ENCODE measurements around the gene GPR55.
"Not testable (repeated sequence)": the region's sequence is repeated elsewhere in the genome, so short reads cannot be mapped to it uniquely, and the experiment has no call there.

GPR55 gene

DNA sequence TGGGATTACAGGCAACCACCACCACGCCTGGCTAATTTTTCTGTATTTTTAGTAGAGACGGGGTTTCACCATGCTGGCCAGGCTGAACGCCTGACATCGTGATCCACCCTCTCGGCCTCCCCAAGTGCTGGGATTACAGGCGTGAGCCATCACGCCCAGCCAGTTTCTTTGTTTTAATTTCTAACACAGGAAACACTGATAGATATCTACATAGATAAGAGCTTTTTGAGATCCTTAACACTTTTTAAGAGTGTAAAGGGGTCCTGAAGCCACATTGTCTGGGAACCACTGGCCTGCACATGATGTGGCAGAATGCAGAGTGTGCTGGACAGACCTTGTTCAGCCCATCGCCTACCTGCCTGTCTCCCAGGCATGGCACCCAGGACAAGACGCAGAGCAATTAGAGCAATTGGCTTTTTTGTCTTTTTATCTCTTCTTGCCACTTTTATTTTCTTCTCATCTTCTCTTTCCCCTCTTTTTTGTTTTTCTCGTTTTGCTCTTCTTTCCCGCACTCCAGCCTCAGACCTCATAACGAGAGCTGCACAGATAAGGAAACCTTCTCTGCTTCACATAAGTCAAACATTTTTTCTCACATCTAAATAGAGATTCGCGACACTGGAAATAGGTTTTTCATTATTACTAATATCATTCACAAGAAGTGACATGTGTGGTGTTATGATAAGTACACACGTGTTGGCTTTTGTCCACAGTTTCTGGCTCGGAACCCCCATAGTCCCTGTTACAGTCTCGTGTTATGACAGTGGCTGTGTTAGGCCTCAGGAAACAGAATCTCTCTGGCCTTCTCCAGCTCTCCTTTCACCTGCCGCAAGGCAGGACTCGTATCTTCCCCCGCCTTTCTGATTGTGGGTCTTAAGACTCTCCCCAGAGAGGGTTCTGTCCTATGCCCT is 25.2 kb upstream of the GPR55 start:
- no peak for DNase-seq

- DNase-seq, result no peak
Observed at GRCh38 chr2:230947908-230948365, 22.9 kb upstream of the GPR55 start.

GRCh38 chr2:230947235-230947576 is 22.2 kb upstream of the GPR55 start:
- no peak for DNase-seq

- DNase-seq, result no peak
Observed at GRCh38 chr2:230946429-230947234, 21.6 kb upstream of the GPR55 start.

- DNase-seq, result no peak
Observed at GRCh38 chr2:230944757-230945372, 19.8 kb upstream of the GPR55 start.

- DNase-seq, result no peak
Observed at GRCh38 chr2:230944123-230944653, 19.1 kb upstream of the GPR55 start.

DNA sequence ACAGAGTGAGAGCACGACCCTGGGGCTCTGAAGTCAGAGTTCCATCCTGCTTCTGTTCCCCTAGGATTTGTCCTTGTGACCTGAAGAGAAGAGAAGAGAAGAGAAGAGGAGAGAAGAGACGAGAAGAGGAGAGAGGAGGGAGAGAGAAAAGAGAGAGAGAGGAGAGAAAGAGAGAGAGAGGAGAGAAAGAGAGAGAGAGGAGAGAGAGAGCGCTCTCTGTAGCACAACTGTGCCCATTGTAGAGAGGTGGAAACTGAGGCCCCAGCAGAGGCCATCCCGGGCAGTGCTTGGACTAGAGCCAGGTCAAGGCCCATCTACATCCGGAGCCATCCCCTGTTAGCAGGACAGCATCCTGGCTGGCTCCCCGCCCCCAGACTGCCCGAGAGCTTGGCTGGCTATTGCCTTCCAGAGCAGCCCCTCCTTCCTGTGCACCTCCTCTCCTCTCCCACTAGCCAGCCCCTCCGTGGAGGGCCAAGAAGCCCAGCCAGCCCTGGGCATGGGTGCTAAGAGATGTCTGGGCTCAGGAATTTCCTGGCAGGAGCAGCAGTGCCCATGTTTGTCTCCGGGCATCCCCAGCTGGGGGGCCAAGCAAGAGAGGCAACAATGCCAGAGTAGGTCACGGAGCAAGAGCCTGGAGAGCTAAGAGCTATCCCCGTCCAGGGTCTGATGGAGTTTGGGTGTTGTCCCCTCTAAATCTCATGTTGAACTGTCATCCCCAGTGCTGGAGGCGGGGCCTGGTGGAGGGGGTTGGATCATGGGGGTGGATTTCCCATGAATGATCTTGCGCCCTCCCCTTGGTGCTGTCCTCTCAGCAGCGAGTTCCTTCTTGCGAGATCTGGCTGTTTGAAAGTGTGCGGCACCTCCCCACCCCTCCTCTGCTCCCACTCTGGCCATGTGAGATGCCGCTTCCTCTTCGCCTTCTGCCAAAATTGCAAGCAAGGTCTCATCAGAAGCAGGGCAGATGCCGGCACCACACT is 18.2 kb upstream of the GPR55 start:
- DNase-seq, result no peak

GRCh38 chr2:230942371-230942770 is 17.3 kb upstream of the GPR55 start:
- no peak for DNase-seq

GRCh38 chr2:230941202-230942180 is 16.4 kb upstream of the GPR55 start:
- DNase-seq, result no peak

DNA sequence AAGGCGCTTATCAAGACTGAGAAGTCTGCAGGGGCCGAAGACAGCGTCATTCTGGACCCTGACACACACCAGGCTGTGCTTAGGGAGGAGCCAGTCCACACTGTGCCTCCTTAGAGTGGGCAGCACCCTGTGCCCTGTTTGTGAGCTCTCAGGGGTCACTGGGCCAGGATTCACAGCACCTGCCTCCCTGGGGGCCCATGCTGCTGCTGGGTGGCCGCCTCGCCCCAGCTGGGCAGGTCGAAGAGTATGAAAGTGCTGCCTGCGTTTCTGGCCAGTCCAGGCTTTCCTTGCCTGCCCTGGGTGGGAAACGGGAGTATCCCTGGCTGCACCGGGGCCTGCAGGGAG is 15.4 kb upstream of the GPR55 start:
- DNase-seq, result no peak

- no peak for DNase-seq
Observed at GRCh38 chr2:230939691-230940470, 14.8 kb upstream of the GPR55 start.

GRCh38 chr2:230939066-230939591 is 14.1 kb upstream of the GPR55 start:
- no peak for DNase-seq

- DNase-seq, result no peak
Observed at GRCh38 chr2:230938516-230939065, 13.5 kb upstream of the GPR55 start.

GRCh38 chr2:230938098-230938497 is 13.1 kb upstream of the GPR55 start:
- DNase-seq, result no peak

DNA sequence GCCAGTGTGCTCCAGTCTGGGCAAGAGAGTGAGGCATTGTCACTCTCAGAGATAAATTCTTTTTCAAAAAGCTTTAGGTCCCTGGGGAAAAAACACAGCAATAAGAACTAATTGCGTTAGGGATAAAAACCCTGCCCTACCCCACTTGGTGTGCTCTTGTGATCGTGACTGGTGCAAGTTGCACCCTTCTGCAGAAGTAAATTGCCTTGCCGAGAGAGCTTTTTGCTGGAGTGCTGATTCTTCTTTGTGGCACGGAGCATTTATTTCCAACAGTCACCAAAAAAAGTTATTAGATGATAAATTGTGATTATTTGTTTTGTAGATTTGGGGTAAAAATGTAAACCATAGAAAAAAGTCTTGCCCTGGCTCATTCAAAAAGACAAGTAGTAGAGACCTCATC is 12.3 kb upstream of the GPR55 start:
- no peak for DNase-seq

DNA sequence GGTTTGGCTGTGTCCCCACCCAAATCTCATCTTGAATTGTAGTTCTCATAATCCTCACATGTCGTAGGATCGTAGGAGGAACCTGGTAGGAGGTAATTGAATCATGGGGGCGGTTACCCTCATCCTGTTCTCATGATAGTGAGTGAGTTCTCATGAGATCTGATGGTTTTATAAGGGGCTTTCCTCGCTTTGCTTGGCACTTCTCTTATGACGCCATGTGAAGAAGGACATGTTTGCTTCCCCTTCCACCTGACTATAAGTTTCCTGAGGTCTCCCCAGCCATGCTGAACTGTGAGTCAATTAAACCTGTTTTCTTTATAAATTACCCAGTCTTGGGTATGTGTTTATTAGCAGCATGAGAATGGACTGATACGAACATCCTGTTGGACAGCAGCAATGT is 11.2 kb upstream of the GPR55 start:
- DNase-seq, result not testable (repeated sequence)

GRCh38 chr2:230935130-230935430 is 10.0 kb upstream of the GPR55 start:
- DNase-seq, result no peak

DNA sequence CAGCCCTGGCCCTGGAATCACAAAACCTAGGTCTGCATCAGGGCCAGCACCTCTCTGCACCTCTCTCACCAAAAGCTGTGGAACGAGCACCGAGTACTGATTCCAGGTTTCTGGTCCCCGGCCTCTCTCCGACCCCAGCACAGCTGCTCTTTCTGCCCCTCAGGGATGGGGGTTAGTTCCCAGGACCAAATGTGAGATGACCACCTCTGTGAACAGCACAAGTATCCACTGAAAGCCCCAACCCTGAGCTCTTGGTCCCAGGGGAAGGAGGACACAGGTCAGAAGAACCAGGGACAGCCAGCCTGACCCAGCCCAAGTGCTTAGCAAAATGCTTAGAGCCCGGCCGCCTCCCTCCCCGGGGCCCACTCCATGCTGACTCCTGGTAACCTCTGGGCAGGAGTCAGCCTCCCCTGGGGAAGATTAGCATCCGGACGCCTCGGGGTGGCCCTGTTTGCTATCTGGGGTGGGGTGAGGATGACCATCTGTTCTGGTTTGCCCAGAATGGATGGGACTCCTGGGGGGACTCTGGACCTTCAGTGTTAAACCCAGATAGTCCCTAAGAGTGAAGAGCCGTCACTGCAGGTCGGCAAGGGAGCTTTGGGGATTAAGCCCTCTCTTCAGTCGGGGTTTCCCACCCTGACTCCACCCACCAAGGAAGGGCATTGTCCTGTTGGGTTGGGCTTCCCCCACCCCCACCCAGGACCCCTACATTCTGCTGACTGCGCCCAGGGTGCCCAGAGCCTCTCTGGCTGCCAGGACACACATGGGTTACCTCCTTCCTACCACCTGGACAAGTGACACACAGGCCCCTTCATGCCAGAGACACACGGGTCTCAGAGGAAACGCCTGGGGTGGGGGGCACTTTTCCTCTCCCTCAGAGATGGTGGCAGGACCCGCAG is 9.4 kb upstream of the GPR55 start:
- DNase-seq, result no peak
